MCF 10A (cell line): ENCODE results near the gene EVL. TPM values are rescaled to one million over a fixed set of nuclear protein-coding genes. Genes with fewer than 3 reads are reported as not detected.

Experiments
- BruUV-seq: library from RNA; stranded (reverse); fragments of 400-500 nt; replicated peaks from 2 replicates; lab custom pipeline; 2021; lab: Mats Ljungman, UMichigan
- CTCF ChIA-PET: fragments of 300-600 bp; sonication (Branson Sonifier 250); formaldehyde crosslinking; extraction: SDS; loops from one replicate; lab custom pipeline; 2021; ENCODE audit warnings: antibody characterized with exemption, inconsistent platforms; lab: Yijun Ruan, JAX
- POLR2A ChIA-PET: fragments of 300-600, 350-650 bp; sonication (Branson Sonifier 250); formaldehyde crosslinking; extraction: SDS; loops from one replicate; lab custom pipeline; 2020; ENCODE audit warnings: antibody characterized with exemption, inconsistent platforms; lab: Yijun Ruan, JAX
- DNase-seq: peaks from one replicate; pipeline ENCODE4 v3.0.0-alpha.2; 2018; ENCODE audit not compliant: unreplicated experiment
- H3K27ac Mint-ChIP-seq: one replicate; pipeline ENCODE4 v1.8.0; 2022; ENCODE audit warnings: mild to moderate bottlenecking, low read depth, mixed read lengths; ENCODE audit not compliant: unreplicated experiment
- H3K27me3 Mint-ChIP-seq: one replicate; pipeline ENCODE4 v1.8.0; 2022; ENCODE audit warnings: mixed read lengths; ENCODE audit not compliant: insufficient read depth, unreplicated experiment
- H3K36me3 Mint-ChIP-seq: one replicate; pipeline ENCODE4 v1.8.0; 2022; ENCODE audit warnings: mild to moderate bottlenecking, moderate library complexity, mixed read lengths; ENCODE audit not compliant: insufficient read depth, unreplicated experiment
- H3K4me1 Mint-ChIP-seq: one replicate; pipeline ENCODE4 v1.8.0; 2022; ENCODE audit warnings: mixed read lengths; ENCODE audit not compliant: insufficient read depth, unreplicated experiment
- H3K4me3 Mint-ChIP-seq: one replicate; pipeline ENCODE4 v1.8.0; 2022; ENCODE audit warnings: mild to moderate bottlenecking, moderate library complexity, mixed read lengths; ENCODE audit not compliant: unreplicated experiment
- H3K9me3 Mint-ChIP-seq: one replicate; pipeline ENCODE4 v1.8.0; 2022; ENCODE audit warnings: mixed read lengths; ENCODE audit not compliant: unreplicated experiment
- CTCF ChIP-seq: fragments of 200-600 bp; IDR thresholded peaks from one replicate; pipeline ENCODE4 v1.8.0; 2022; ENCODE audit warnings: antibody characterized with exemption, mild to moderate bottlenecking; ENCODE audit not compliant: unreplicated experiment
- intact Hi-C: fragments of 100-400 bp; cut with micrococcal nuclease; formaldehyde crosslinking; loops from 2 replicates; pipeline ENCODE4 v1.14.1; 2022
- total RNA-seq: library from RNA; stranded (reverse); gene quantifications from 2 replicates; pipeline ENCODE4 v1.2.3, GENCODE V29; 2022

EVL gene
- total RNA-seq, 1 experiment from 2014 or later = 55.4 TPM

GRCh38 chr14:100149851-100150611, 84.8 kb downstream of the EVL start:
- TF ChIP-seq CTCF = no peak
- CTCF ChIA-PET = interaction anchor here (0.8 to 1.4 kb wide), 5 partner anchors 34 to 168 kb away, joined by 3 to 5 read pairs (median 3); no protein-coding TSS in a partner anchor
- Mint-ChIP-seq H3K4me1 (no peaks in the 10 kb centered on the region), H3K27ac (no peak overlapping the region), H3K4me3 (no peak overlapping the region), H3K9me3 (peaks cover 4% of the 10 kb centered on the region), H3K36me3 (peaks cover 4% of the 10 kb centered on the region), H3K27me3 (no peaks in the 10 kb centered on the region)
- no TSS peak for BruUV-seq
- intact Hi-C loops = no loop called here
- POLR2A ChIA-PET = interaction anchor here (0.5 kb wide), 1 partner anchor 184 kb away, joined by 3 read pairs; no protein-coding TSS in a partner anchor
- peak; percentile 57 for DNase-seq

- intact Hi-C loops = no loop called here
- Mint-ChIP-seq H3K36me3 (peaks cover 4% of the 10 kb centered on the region), H3K4me1 (no peaks in the 10 kb centered on the region), H3K27me3 (no peaks in the 10 kb centered on the region), H3K27ac (no peak overlapping the region), H3K9me3 (peaks cover 7% of the 10 kb centered on the region), H3K4me3 (no peak overlapping the region)
- BruUV-seq = no TSS peak
- ChIA-PET POLR2A (no interaction called here), CTCF (interaction anchor here (0.5 to 1.4 kb wide), 9 partner anchors 23 to 179 kb away, joined by 3 to 6 read pairs (median 4); no protein-coding TSS in a partner anchor)
- no peak for TF ChIP-seq CTCF
- peak; percentile 49 for DNase-seq
Observed at GRCh38 chr14:100150932-100151587, 85.8 kb downstream of the EVL start.

- H3K9me3 Mint-ChIP-seq = peaks cover 7% of the 10 kb centered on the region
- H3K4me3 Mint-ChIP-seq = no peak overlapping the region
- ChIA-PET CTCF (interaction anchor here (0.6 to 1.3 kb wide), 6 partner anchors 9 to 180 kb away, joined by 3 to 6 read pairs (median 4); no protein-coding TSS in a partner anchor), POLR2A (interaction anchor here (0.6 kb wide), 1 partner anchor 11 kb away, joined by 3 read pairs; no protein-coding TSS in a partner anchor)
- intact Hi-C loops = no loop called here
- BruUV-seq = no TSS peak
- H3K27ac Mint-ChIP-seq = no peak overlapping the region
- no peak for DNase-seq
- no peaks in the 10 kb centered on the region for H3K27me3 Mint-ChIP-seq
- no peak for TF ChIP-seq CTCF
- no peaks in the 10 kb centered on the region for H3K4me1 Mint-ChIP-seq
- peaks cover 4% of the 10 kb centered on the region for H3K36me3 Mint-ChIP-seq
Observed at GRCh38 chr14:100152091-100152490, 86.9 kb downstream of the EVL start.

GRCh38 chr14:100153560-100153959, 88.3 kb downstream of the EVL start:
- ChIA-PET POLR2A (interaction anchor here (1.1 kb wide), 1 partner anchor 21 kb away, joined by 4 read pairs; no protein-coding TSS in a partner anchor), CTCF (interaction anchor here (0.7 kb wide), 1 partner anchor 72 kb away, joined by 3 read pairs; no protein-coding TSS in a partner anchor)
- no peak for DNase-seq
- Mint-ChIP-seq H3K9me3 (peaks cover 7% of the 10 kb centered on the region), H3K36me3 (peaks cover 10% of the 10 kb centered on the region), H3K27me3 (no peaks in the 10 kb centered on the region), H3K4me3 (no peak overlapping the region), H3K27ac (no peak overlapping the region), H3K4me1 (no peaks in the 10 kb centered on the region)
- BruUV-seq = no TSS peak
- intact Hi-C loops = no loop called here
- no peak for TF ChIP-seq CTCF
